ENCODE measurements around the gene CCDC12.

The CCDC12 gene

GRCh38 chr3:46904303-46905212 is 72.0 kb downstream of the CCDC12 start:
- TF ChIP-seq CTCF (conservative IDR thresholded peaks at IDR 0.05): no peak

DNA sequence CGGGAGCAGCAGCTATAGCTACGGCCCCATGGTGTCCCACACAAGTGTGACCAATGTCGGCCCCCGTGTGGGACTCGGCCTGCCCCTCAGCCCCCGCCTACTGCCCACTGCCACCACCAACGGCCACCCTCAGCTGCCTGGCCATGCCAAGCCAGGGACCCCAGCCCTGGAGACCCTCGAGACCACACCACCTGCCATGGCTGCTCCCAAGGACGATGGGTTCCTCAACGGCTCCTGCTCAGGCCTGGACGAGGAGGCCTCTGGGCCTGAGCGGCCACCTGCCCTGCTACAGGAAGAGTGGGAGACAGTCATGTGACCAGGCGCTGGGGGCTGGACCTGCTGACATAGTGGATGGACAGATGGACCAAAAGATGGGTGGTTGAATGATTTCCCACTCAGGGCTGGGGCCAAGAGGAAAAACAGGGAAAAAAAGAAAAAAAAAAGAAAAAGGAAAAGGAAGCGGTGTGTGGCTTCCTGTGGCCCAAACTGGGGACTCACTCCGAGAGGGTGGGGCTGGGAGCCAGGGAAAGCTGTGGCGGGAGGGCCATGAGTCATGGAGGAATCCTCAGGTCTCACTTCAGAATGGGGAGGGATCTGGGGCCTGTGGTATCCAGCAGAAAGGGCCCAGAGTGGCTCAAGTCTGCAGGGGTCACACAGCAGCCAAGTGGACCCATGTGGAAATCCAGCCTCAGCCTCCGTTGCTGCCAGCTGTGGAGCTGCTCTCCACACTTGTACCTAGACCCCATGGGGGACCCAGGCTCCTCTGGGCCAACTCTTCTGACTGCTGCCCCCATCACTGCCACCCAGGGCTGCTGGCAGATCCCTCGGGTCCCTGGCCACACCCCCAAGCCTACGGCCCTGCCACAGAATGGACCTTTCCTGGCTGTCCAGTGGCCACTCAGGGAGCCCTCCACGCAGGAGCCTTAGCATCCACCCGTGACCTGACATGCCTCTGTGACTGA is 72.9 kb downstream of the CCDC12 start:
- H3K27ac ChIP-seq: no peak overlapping the region
- no peak for TF ChIP-seq CTCF (conservative IDR thresholded peaks at IDR 0.05)

More at GRCh38 chr3:46904303-46905212, 72.0 kb downstream of the CCDC12 start:
- H3K27ac ChIP-seq: no peak overlapping the region

DNA sequence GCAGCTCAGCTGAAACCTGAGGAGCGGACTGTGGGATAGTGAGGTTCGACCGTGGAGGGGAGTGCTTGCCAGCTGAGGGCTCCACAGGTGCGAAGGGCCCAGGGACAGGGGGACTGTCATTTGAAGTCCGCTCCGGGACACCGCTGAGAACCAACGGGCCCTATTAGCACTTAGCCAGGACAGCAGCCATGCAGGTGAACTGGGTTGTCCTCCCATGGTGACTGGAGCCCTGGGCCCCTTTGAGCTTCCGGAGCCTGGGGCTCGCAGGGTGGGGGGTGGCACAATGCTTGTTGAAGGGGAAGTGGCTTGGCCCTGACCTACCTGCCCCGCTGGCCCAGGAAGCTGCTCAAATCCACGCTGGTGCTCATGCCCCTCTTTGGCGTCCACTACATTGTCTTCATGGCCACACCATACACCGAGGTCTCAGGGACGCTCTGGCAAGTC is 74.3 kb downstream of the CCDC12 start:
- no peak overlapping the region for H3K27ac ChIP-seq
- no peak for TF ChIP-seq CTCF (conservative IDR thresholded peaks at IDR 0.05)

GRCh38 chr3:46901591-46902187 is 74.9 kb downstream of the CCDC12 start:
- TF ChIP-seq CTCF (conservative IDR thresholded peaks at IDR 0.05): no peak
- H3K27ac ChIP-seq: no peak overlapping the region

DNA sequence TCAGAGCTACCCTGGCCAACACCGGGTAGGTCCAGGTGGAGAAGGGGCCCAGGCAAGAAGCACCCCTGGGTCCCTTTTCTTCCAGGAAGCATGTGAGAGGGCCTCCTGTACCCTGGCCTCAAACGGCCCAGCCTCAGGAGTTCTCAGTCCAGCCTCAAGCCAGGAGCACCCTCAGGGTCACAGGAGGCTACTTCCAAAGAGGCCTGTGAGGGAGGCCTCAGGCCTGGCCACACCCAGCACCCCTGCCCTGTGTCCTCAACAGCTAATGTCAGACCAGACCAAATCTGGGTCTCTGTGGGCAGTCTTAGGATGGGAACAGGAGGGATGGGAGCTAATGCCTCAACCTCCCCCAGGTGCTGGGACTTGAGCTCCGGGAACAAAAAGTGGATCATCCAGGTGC is 75.5 kb downstream of the CCDC12 start:
- no peak for TF ChIP-seq CTCF (conservative IDR thresholded peaks at IDR 0.05)

DNA sequence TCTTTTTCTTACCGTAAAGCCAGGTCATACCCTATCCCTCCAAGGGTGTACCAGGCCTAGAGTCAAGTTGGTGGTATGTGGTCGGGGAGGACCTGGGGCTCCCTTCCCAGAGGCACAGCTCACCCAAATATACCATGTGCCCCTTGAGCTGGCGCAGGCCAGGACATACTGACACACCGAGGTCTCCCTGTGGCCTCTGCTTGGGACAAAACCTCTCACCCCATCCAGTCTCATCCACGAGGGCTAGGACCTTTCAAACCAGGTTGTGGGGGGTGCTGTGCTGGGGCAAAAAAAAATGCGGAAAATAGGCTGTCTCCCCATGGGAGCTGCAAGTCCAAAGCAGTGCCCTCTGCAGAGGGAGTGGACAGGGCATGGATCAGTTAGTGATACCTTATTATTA is 76.2 kb downstream of the CCDC12 start:
- H3K27ac ChIP-seq: no peak overlapping the region
- no peak for TF ChIP-seq CTCF (conservative IDR thresholded peaks at IDR 0.05)

More for the DNA sequence above, 75.5 kb downstream of the CCDC12 start:
- H3K27ac ChIP-seq: no peak overlapping the region

- no peak overlapping the region for H3K27ac ChIP-seq
- TF ChIP-seq CTCF (conservative IDR thresholded peaks at IDR 0.05): no peak
Measured at GRCh38 chr3:46900007-46900292, 76.6 kb downstream of the CCDC12 start.
